T-helper 9 cell (primary cell): Measurements from ENCODE around the gene SYT1.
"Not testable (repeated sequence)": the region's sequence is repeated elsewhere in the genome, so short reads cannot be mapped to it uniquely, and the experiment has no call there.

ENCODE experiments used
- DNase-seq: peaks from one replicate; pipeline ENCODE4 v3.0.0-alpha.2; 2020

The SYT1 gene

DNA sequence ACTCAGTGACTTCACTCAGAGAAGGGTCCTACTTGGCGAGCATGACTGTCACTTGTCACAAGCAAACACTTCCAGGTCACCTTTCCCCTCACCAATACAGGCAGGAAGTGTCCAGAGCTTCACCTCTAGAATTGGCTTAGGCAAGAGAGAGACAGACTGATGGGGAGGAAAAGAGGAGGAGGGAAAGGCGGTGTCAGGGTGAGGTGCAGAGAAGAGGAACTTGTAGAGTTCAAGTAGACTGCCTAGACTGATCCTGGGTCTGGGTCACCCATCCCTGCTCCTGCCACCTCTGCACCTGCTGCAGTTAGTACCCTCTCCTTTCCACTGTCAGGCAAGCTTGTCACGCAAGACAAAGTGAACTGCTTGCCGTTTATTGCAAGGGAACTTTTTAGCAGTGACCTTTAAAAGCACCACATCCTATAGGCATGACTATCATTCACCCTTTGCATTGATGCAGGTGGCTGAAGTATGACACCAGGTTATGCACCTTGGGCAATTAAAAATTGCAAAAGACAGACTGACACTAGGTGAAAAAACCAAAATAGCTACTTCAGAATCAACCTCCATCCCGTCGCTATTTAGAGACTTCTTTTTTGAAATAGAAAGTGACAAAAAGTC lies 292.4 kb downstream of the SYT1 start:
- DNase-seq: no peak

DNA sequence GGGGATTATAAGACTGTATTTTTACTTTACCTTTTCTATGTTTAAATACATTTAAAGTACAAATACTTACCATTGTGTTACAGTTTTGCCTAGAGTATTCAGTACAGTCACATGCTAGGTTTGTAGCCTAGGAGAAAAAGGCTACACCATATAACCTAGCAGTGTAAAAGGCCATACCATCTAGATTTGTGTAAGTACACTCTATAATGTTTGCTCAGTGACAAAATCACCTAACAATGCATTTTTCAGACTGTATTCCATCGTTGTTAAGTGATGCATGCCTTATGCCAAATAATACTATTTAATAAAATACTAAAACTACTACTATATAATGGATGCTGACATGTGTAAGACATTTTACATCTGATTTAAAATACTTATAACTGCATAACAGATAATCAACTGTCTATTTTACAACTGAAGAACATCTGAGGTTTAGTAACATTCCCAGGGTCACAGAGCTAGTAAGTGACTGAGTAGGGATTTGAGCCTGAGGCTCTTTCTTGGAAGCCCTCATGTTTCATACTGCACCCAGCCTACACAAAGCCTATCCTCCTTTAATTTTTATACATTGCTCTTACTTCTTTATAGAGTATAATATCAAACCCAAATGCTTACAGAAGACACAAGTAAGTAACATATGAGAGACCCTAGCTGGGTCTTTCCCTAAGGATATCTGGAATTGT lies 296.8 kb downstream of the SYT1 start:
- no peak for DNase-seq

DNA sequence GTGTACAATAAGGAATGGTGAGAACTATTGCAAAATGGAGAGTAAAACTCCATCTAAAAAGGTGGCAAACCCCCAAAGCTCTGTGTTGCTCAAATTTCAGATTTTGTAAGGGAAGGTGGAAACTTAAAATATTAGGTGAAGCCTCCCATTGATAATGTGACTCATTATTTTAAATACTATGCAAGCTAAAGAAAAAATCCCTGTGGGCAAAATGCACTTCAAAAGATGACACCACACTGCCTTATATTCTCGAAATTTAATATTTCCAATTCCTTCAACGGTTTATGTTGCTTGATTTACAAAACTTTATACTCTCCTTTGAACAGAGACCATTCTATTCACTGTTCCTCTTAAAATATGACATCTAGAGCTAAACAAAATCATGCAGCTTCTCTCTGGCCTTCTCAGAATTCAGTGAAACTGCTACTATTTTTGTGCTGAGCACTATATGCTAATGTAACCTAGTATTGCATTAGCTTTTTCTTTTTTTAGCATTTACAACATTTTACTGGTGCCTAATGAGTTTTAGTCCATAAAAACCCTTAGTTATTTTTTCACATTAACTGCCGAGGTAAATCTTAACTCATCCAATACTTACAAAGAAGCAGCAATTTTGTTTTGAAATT lies 297.7 kb downstream of the SYT1 start:
- no peak for DNase-seq

DNA sequence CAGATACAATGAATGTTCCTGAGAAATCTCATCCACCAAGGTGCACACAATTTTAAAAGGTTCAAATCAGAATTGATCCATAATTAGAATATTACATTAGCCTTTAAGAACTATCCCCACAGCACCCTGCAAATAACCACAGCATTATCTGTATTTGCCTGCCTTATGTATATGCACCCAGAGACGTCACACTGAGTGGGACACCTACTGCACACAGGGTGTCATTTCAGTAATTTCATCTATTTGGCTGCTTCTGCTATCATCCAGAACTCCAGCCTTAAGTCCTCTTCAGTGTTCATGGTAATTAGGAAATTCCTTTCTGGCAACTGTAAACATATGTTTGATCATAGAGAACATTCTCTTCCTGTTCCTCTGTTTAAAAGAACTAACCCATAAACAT lies 298.4 kb downstream of the SYT1 start:
- DNase-seq: no peak

DNA sequence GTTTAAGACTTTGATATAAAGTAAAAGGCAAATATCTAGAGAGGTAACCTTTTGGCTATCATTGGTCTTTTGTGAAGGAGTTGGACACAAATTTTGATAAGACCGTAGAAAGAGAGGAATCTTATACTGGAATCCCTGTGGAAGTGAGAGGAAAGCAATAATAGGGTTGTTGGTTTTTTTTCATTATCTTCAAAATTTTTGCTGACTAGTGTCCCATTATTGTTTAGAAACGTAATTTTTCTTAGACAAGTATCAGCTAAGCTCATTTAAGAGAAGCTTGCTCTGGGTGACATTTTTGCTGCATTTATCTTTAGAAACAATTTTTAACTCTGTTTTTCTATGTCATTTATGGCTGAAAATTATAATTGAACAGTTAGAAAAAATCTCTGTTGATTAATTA lies 300.3 kb downstream of the SYT1 start:
- no peak for DNase-seq

DNA sequence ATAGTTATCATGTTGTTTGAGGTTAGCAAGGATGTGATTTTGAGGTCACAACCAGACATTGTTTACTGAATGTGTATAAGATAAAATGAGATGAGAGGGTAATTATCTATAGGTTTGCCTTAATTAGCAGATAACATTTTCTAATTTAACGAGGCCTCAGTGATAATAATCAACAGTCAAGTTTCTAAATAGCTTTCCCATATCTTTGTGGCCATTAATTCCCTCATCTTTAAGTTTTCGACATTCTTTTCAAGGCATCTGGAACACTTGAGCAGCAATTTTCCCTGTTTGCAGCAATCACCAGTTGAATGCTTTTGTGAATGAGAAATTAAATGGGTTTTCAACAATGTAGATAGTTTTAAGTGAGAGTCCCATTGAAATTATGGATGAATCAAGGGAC lies 304.1 kb downstream of the SYT1 start:
- no peak for DNase-seq

DNA sequence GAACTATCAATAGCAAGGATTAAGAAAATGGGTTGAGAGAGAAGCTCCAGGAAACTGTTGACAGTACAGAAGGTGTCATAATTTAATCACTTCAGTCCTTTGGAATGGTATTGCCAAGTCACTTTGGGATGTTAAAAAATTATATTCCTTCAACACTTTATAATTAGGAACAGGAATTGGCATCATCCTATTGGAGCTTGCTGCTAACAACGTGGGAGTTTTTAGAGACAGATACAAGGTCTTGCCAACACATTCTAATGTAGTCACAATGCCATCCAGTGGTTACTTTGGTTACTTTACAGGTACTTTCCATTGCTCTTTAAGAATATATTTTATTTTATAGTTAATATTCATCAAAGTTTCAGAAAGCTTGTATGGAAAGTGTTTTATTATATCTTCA lies 310.1 kb downstream of the SYT1 start:
- no peak for DNase-seq

DNA sequence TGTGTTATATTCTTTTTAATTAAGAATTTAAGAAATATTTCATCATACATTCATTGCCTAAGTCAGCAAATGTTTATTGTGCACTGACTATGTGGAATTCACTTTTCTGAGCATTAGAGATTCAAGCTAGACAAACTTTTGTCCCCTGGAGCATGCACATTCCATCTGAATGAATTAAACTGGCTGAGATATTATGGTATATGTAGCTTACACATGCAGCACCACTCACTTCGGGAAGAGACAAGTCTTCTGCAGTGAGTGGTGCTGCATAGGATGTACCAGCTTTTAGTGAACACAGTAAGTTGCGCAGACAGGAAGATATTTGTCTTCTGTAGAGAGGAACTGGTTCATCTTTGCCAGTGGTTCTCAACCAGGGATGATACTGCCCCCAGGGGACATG lies 318.4 kb downstream of the SYT1 start:
- no peak for DNase-seq

DNA sequence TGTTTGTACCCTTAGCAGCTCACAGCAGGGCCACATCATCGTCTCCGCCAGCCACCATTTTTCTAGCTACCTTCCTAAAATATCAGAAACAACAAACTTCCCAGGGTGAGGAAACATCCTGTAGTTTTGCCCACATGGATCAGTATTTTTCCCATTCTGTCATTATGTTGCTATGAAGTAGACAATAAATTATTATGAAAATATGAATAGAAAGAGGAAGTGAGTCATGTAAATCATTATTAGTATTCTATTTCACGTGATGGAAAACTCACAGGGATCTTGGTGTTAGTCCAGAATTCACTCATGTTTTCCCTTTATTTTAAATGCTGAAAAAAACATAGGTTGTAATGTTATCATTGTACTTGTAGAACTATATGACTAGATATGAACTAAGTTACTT lies 319.4 kb downstream of the SYT1 start:
- DNase-seq: no peak

DNA sequence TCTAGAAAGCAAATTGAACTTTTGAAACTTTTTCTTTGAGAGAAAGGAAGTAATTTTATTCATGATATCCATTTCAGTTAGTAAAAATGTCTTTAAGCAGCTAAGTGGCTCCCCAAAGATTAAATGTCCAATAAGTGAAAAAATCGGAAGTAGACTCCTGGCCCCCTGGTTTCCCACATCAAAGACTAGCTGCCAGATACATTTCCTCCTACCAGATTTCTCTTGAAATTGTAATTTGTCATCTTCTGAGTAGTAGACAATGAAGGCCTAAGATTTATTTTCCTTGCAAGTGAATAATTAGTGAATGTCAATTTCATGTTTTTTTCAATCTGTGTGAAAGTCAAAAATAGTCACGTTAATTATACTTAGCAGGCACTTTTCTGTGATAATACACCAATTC lies 321.9 kb downstream of the SYT1 start:
- DNase-seq: no peak

DNA sequence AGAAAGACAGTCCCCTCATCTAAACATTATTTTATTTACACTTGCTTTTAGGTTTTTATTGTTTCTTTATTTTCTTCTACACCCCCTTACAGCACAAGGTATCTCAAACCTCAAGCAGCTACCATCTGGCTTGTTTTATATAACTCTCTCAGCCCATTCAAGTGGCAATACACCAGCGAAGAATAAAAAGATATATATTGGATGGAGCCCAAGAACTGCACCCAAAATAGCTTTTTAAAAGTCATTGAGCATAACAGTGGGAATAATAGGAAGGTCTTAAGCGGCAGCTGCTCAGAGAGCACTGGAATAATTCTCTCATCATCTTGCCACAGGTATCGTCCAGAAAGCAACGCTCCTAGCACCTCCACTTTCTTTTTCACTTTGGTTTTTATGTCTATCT lies 322.5 kb downstream of the SYT1 start:
- no peak for DNase-seq

DNA sequence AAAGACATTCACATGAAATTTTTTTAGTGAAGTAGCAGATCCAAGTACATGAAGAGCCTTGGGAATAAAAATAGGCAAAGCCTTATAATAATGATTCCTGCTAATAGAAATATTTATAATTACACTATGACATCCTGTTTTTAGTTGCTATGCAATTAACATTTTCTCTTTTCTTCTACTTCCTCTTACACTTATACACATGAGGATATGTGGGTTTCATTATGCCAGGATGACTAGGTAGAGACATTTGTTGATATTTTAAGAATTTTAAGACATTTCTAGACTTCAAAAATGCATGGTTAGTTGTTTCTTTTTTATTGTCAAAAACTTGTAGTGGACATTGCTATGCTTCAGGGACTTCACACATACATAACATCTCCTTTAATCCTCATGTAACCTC lies 326.8 kb downstream of the SYT1 start:
- no peak for DNase-seq

DNA sequence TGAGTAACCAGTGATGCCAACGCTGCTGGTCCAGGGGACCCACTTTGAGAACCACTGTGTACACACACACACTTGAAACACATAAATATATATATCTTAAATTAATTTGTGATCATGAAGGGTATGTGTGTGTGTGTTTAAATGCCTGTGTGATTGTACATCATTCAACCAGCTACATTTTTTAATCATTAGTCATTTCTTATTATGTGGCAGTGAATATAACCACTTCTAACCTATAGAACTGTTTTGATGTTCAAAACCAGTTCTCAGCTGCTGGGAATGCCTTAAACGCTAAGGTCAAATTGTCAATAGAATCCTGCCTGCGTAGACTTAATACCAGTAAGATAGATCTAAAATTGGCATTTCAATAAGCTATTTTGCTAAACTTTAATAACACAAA lies 330.0 kb downstream of the SYT1 start:
- DNase-seq: no peak

DNA sequence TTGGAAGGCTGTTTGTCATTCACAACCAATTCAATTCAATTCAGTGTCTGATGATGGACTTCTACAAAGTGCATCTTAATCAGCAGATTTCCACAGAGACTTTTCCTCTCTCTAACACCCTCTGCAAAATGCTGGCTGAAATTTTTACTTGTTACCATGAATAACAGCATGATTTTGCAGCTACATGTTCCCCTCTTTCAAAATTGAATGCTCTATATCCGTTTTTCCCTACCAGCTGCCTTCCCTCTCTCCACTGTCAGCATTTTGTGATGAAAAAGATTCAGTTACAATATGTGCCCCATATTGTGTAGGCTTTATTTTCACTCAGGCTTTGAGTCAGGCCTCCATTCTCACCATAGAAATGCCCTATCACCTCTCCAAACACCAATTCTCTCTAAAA lies 334.6 kb downstream of the SYT1 start:
- DNase-seq: no peak

DNA sequence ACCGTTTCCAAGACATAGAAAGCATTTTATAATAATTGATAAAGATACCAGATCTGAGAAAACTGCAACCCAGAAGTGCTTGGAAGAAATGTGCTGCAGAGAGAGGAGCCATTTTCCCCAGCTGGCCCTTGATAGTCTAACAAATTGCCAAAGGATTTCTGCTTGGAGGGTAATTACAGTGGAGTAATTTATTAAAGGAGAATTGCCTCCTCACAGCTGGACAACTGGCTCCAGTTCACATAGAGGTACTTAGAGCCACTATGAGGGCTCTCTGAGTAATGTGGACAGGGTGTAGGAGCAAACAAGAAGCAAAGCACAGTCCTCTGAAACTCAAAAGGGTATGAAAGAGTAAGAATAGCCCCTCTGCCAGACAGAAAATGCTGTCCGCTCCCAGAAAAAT lies 335.6 kb downstream of the SYT1 start:
- no peak for DNase-seq

DNA sequence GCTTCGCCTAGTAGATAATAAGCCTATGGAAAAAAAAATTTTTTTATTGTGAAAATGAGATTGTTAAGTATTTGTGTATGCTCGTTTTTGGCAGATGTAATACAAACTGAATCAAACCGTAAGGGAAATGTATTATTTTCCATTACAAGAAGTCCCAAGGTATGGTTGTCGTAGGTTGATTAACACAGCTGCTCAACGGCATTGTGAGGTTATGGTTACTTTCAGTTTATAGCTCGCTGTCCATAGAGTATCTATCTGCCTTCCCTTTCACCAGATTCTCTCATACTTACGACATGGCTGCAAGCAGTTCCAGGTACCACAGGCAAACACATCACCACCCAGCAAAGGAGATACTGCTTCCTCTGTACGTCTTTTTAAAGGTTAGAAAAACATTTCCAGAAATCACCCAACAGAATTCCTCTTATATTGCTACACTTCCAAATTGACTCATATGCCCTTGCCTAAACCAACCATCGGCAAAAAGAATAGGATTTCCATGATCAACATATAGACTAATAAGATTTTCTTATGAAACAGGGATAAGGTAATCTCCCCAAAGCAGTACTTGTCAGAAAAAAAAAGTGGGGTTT lies 338.6 kb downstream of the SYT1 start:
- DNase-seq: no peak

DNA sequence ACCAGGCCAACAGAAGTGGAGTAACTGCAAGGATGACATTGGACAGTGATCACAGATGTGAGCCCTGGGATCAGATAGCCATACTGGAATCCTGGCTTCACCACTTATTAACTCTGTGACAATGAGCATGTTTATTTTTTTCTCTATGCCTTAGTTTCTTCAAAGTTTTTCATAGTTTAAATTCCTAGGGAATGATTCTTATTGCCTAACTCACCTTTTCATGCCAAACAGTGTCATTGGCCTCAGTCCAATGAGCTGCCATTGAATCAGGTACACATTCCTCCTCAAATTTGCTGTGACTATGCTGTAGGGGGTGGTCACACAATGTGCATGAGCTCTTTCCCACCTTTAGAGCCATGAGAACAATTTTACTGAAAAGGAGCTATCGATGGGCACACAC lies 342.3 kb downstream of the SYT1 start:
- no peak for DNase-seq

DNA sequence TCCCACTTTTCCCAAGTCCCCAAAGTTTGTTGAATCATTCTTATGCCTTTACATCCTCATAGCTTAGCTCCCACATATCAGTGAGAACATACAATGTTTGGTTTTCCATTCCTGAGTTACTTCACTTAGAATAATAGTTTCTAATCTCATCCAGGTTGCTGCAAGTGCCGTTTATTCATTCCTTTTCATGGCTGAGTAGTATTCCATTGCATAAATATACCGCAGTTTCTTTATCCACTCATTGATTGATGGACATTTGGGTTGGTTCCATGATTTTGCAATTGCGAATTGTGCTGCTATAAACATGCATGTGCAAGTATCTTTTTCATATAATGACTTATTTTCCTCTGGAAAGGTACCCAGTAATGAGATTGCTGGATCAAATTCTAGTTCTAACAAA lies 345.8 kb downstream of the SYT1 start:
- DNase-seq: not testable (repeated sequence)

DNA sequence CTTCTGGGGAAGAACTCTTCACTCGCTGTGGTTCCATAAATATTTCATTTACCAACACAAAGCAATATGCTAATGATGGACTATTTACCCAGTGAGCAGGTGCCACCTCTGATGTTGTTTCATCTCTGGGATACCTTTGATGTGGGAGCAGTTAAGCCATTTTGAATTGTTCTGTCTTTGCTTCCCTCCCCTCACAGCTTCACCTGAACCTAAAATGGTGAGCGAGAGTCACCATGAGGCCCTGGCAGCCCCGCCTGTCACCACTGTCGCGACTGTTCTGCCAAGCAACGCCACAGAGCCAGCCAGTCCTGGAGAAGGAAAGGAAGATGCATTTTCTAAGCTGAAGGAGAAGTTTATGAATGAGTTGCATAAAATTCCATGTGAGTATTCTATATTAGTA lies 352.7 kb downstream of the SYT1 start:
- no peak for DNase-seq

DNA sequence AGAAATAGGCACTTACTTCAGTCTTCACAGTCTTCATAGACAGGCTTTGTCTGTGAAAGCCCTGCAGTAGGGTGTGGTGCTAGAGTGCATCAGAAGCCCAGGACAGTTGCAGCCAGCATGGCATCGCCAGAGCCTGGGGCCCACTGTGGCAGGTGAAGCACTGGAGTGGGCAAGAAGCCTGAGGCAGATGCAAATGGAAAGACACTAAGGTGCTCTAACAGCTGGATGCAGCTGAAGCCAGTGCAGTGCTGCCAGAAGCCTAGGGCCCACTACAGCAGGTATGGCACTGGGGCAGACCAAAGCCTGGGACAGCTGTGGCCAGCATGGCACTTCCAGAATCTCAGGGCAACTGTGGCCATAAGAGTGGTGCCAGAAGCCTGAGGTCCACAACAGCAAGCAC lies 358.6 kb downstream of the SYT1 start:
- no peak for DNase-seq

DNA sequence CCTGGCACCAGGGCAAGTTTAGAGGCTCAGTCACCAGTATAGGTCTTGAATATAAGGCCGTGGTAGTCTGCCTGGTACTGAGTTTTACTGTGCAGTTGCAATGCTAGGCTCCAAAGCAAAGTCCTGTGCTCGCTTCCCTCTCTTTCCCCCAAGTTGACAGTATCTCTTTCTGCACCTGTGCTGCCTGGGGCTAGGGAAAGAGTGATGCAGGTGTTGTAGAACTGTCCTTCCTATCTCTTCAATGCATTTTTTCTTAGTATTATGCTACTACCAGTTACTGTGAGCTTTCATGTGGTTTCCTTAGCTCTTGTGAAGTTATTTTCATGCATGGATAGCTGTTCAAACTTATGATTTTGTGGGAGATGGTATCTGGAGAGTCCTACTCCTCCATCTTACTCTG lies 359.2 kb downstream of the SYT1 start:
- DNase-seq: no peak

DNA sequence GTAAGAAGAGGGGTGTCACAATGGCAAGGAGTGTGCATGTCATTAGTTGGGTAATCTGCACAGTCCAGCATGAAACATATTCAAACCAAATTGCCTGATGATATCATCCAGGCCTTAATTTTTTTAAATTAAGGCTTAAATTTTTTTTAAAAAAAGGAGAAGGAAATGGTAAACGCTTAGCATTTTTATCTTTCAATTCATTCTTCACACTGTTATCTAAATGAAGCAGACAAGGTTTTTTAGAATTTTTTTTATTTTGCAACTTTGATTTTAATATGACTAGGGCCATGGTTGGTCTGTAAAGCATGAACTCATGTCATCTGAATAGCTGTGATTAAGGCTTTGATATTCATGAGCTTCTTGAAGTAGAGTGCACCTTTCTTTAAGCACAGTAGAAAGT lies 362.5 kb downstream of the SYT1 start:
- no peak for DNase-seq

DNA sequence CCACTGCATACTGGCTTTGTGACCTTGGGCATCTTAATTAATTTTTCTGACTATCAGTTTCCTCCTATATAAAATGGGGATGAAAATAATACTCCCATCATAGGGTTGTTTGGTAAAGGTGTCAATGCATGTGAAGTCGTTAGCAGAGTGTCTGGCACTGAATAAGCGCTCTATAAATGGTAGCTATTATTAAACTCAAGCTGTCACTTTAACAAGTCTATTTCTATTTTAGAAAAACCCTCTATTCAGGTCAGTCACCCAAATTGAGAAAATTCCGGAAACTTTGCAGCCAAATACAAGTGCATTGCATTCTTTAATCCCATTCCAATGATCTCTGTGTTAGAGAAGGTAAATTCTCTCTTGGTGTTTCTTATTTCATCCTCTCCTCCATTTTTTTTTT lies 363.1 kb downstream of the SYT1 start:
- DNase-seq: no peak

DNA sequence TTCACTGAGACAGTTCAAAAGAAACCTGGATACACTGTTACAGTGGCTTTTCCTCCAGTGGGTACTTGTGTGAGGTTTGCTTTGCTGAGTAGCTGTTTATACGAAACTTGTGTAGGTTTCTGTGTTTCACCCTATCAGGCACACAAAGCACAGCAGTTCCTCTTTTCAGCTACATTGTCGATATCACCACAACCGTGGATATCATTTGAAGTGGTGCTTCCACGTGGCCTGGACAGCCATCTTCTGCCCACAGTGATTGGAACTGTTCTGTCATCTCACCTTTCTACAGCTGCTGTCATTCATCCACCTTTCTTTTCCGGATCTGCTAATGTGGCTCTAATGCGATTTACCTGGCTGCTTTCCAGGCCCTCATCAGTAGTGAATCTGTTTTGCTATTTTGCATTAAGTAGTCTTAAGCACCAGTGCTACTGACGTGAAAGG lies 368.8 kb downstream of the SYT1 start:
- no peak for DNase-seq
